ENCODE measurements around the gene AKAP12. TPM values are rescaled to one million over a fixed set of nuclear protein-coding genes. Genes with fewer than 3 reads are reported as not detected.

The AKAP12 gene
- total and polyA plus RNA-seq, 2 experiments from 2014 or later = 90.1 to 137 TPM

DNA sequence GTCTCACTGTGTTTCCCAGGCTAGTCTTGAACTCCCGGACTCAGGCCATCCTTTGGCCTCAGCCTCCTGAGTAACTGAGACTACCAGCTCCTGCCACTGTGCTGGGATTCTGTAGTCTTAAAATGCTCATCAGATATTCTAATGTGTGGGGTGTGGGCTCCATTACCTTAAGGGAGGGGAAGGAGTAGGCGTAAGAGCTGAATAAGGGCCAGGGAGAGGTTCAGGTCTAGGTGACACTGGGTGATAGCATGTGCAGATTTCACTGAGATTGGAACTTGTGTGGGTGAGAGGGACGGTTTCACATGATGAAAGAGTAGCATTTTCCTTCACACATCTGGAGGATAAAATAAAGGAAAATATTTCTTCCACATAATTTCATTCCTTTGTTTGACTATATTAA is 8.5 kb downstream of the AKAP12 start:
- Histone ChIP-seq H3F3A (replicated peaks; ENCODE audit: low read depth) (no peaks in the 10 kb centered on the region), H3K9me2 (ENCODE audit: insufficient read depth) (no peaks in the 10 kb centered on the region), H3K36me3 (ENCODE audit: insufficient read depth) (no peaks in the 10 kb centered on the region), H3K79me2 (replicated peaks; ENCODE audit: insufficient read depth) (peaks cover 98% of the 10 kb centered on the region), H3K4me1 (ENCODE audit: insufficient read depth) (peaks cover 5% of the 10 kb centered on the region), H4K20me1 (replicated peaks; ENCODE audit: insufficient read depth) (peaks cover 13% of the 10 kb centered on the region), H2AFZ (no peak overlapping the region), H3K4me2 (no peak overlapping the region), H3K27ac (ENCODE audit: low read depth) (no peak overlapping the region), H3K4me3 (no peak overlapping the region), H3K27me3 (ENCODE audit: insufficient read depth) (no peaks in the 10 kb centered on the region)
- Mint-ChIP-seq H3K9me3 (no peaks in the 10 kb centered on the region), H3K27ac (no peak overlapping the region), H3K27me3 (ENCODE audit: insufficient read depth, low read depth, poor library complexity) (no peaks in the 10 kb centered on the region), H3K4me3 (no peak overlapping the region), H3K4me1 (peaks cover 10% of the 10 kb centered on the region; the same call in 2 of the 3 replicates), H3K36me3 (ENCODE audit: low read depth) (no peaks in the 10 kb centered on the region)
- DNase-seq (ENCODE audit: low spot score) = no peak
- no peak for ATAC-seq
- TF ChIP-seq EZH2phosphoT487 (IDR thresholded peaks at IDR 0.05; ENCODE audit: unreplicated experiment) (no peak), ZNF114 (CRISPR knock-in tag; IDR thresholded peaks at IDR 0.05) (no peak), POLR2AphosphoS5 (IDR thresholded peaks at IDR 0.05; ENCODE audit: low read depth) (no peak), EZH2 (IDR thresholded peaks at IDR 0.05; ENCODE audit: low read depth, unreplicated experiment) (no peak), ZNF331 (CRISPR knock-in tag; IDR thresholded peaks at IDR 0.05; ENCODE audit: low read depth) (no peak), JUNB (IDR thresholded peaks at IDR 0.05; ENCODE audit: unreplicated experiment) (no peak), CREB1 (CRISPR knock-in tag; IDR thresholded peaks at IDR 0.05; ENCODE audit: low read depth) (no peak)
- TF ChIP-seq, protein P1, sequence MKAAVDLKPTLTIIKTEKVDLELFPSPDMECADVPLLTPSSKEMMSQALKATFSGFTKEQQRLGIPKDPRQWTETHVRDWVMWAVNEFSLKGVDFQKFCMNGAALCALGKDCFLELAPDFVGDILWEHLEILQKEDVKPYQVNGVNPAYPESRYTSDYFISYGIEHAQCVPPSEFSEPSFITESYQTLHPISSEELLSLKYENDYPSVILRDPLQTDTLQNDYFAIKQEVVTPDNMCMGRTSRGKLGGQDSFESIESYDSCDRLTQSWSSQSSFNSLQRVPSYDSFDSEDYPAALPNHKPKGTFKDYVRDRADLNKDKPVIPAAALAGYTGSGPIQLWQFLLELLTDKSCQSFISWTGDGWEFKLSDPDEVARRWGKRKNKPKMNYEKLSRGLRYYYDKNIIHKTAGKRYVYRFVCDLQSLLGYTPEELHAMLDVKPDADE (IDR thresholded peaks at IDR 0.05) = no peak
- TF ChIP-seq, protein P2, sequence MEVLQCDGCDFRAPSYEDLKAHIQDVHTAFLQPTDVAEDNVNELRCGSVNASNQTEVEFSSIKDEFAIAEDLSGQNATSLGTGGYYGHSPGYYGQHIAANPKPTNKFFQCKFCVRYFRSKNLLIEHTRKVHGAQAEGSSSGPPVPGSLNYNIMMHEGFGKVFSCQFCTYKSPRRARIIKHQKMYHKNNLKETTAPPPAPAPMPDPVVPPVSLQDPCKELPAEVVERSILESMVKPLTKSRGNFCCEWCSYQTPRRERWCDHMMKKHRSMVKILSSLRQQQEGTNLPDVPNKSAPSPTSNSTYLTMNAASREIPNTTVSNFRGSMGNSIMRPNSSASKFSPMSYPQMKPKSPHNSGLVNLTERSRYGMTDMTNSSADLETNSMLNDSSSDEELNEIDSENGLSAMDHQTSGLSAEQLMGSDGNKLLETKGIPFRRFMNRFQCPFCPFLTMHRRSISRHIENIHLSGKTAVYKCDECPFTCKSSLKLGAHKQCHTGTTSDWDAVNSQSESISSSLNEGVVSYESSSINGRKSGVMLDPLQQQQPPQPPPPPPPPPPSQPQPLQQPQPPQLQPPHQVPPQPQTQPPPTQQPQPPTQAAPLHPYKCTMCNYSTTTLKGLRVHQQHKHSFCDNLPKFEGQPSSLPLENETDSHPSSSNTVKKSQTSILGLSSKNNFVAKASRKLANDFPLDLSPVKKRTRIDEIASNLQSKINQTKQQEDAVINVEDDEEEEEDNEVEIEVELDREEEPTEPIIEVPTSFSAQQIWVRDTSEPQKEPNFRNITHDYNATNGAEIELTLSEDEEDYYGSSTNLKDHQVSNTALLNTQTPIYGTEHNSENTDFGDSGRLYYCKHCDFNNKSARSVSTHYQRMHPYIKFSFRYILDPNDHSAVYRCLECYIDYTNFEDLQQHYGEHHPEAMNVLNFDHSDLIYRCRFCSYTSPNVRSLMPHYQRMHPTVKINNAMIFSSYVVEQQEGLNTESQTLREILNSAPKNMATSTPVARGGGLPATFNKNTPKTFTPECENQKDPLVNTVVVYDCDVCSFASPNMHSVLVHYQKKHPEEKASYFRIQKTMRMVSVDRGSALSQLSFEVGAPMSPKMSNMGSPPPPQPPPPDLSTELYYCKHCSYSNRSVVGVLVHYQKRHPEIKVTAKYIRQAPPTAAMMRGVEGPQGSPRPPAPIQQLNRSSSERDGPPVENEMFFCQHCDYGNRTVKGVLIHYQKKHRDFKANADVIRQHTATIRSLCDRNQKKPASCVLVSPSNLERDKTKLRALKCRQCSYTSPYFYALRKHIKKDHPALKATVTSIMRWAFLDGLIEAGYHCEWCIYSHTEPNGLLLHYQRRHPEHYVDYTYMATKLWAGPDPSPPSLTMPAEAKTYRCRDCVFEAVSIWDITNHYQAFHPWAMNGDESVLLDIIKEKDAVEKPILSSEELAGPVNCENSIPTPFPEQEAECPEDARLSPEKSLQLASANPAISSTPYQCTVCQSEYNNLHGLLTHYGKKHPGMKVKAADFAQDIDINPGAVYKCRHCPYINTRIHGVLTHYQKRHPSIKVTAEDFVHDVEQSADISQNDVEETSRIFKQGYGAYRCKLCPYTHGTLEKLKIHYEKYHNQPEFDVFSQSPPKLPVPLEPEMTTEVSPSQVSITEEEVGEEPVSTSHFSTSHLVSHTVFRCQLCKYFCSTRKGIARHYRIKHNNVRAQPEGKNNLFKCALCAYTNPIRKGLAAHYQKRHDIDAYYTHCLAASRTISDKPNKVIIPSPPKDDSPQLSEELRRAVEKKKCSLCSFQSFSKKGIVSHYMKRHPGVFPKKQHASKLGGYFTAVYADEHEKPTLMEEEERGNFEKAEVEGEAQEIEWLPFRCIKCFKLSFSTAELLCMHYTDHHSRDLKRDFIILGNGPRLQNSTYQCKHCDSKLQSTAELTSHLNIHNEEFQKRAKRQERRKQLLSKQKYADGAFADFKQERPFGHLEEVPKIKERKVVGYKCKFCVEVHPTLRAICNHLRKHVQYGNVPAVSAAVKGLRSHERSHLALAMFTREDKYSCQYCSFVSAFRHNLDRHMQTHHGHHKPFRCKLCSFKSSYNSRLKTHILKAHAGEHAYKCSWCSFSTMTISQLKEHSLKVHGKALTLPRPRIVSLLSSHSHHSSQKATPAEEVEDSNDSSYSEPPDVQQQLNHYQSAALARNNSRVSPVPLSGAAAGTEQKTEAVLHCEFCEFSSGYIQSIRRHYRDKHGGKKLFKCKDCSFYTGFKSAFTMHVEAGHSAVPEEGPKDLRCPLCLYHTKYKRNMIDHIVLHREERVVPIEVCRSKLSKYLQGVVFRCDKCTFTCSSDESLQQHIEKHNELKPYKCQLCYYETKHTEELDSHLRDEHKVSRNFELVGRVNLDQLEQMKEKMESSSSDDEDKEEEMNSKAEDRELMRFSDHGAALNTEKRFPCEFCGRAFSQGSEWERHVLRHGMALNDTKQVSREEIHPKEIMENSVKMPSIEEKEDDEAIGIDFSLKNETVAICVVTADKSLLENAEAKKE (CRISPR knock-in tag; IDR thresholded peaks at IDR 0.05) = no peak
- TF ChIP-seq, protein P3, sequence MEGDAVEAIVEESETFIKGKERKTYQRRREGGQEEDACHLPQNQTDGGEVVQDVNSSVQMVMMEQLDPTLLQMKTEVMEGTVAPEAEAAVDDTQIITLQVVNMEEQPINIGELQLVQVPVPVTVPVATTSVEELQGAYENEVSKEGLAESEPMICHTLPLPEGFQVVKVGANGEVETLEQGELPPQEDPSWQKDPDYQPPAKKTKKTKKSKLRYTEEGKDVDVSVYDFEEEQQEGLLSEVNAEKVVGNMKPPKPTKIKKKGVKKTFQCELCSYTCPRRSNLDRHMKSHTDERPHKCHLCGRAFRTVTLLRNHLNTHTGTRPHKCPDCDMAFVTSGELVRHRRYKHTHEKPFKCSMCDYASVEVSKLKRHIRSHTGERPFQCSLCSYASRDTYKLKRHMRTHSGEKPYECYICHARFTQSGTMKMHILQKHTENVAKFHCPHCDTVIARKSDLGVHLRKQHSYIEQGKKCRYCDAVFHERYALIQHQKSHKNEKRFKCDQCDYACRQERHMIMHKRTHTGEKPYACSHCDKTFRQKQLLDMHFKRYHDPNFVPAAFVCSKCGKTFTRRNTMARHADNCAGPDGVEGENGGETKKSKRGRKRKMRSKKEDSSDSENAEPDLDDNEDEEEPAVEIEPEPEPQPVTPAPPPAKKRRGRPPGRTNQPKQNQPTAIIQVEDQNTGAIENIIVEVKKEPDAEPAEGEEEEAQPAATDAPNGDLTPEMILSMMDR (conservative IDR thresholded peaks at IDR 0.05; ENCODE audit: low read depth in 2 of 2) = no peak
- TF ChIP-seq, protein P4, sequence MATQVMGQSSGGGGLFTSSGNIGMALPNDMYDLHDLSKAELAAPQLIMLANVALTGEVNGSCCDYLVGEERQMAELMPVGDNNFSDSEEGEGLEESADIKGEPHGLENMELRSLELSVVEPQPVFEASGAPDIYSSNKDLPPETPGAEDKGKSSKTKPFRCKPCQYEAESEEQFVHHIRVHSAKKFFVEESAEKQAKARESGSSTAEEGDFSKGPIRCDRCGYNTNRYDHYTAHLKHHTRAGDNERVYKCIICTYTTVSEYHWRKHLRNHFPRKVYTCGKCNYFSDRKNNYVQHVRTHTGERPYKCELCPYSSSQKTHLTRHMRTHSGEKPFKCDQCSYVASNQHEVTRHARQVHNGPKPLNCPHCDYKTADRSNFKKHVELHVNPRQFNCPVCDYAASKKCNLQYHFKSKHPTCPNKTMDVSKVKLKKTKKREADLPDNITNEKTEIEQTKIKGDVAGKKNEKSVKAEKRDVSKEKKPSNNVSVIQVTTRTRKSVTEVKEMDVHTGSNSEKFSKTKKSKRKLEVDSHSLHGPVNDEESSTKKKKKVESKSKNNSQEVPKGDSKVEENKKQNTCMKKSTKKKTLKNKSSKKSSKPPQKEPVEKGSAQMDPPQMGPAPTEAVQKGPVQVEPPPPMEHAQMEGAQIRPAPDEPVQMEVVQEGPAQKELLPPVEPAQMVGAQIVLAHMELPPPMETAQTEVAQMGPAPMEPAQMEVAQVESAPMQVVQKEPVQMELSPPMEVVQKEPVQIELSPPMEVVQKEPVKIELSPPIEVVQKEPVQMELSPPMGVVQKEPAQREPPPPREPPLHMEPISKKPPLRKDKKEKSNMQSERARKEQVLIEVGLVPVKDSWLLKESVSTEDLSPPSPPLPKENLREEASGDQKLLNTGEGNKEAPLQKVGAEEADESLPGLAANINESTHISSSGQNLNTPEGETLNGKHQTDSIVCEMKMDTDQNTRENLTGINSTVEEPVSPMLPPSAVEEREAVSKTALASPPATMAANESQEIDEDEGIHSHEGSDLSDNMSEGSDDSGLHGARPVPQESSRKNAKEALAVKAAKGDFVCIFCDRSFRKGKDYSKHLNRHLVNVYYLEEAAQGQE (IDR thresholded peaks at IDR 0.05; ENCODE audit: unreplicated experiment) = no peak

Measured in GM23338 (cell line).